ENCODE data around the gene B4GAT1. TPM values are rescaled to one million over a fixed set of nuclear protein-coding genes. Genes with fewer than 3 reads are reported as not detected.

B4GAT1 gene
- total and polyA plus RNA-seq, 9 of the 15 experiments (the other 6 are each of a cell fraction or from before 2014, with no cell fraction given): 0.86 to 9.5 (median 3.8) TPM

GRCh38 chr11:66318600-66318970 lies 28.8 kb downstream of the B4GAT1 start:
- intact Hi-C loops (cut with micrococcal nuclease) (no loop called here), in situ Hi-C loops (cut with MboI) (no loop called here)
- Histone ChIP-seq H4K20me1 (replicated peaks; ENCODE audit: control insufficient read depth, insufficient read depth, low read length) (no peaks in the 10 kb centered on the region), H3K4me1 (replicated peaks in 1 of 2; ENCODE audit: control insufficient read depth in 2 of 2, insufficient read depth in 2 of 2, low read length in 2 of 2) (peaks cover 0 to 52% of the 10 kb centered on the region in 2 experiments; a peak in 3 of 5 replicates), H3K36me3 (ENCODE audit: control insufficient read depth, insufficient read depth, low read length) (no peaks in the 10 kb centered on the region), H3K4me3 (no peak overlapping the region), H2AFZ (ENCODE audit: low read depth, low read length) (no peak overlapping the region), H3K79me2 (ENCODE audit: control insufficient read depth, insufficient read depth, low read length) (no peaks in the 10 kb centered on the region), H3K9me3 (replicated peaks; ENCODE audit: control insufficient read depth, insufficient read depth, low read depth, low read length) (no peaks in the 10 kb centered on the region), H3K27ac (ENCODE audit: extremely low read depth, low read depth, low read length) (no peak overlapping the region), H3K9me1 (ENCODE audit: control insufficient read depth, insufficient read depth, low read length) (no peaks in the 10 kb centered on the region), H3K9ac (ENCODE audit: insufficient read depth in 1 of 2, low read depth in 2 of 2, low read length in 2 of 2) (no peak overlapping the region), H3K27me3 (ENCODE audit: control insufficient read depth in 2 of 2, insufficient read depth in 2 of 2, low read length in 2 of 2) (no peaks in the 10 kb centered on the region), H3K4me2 (ENCODE audit: insufficient read depth, low read length) (no peak overlapping the region)
- DNase-seq (ENCODE audit: extremely low read depth in 1 of 4, low spot score in 3 of 4) (no peak), FAIRE-seq (no peak), ATAC-seq (no peak)
- BruUV-seq (replicated peaks): no TSS peak
- ChIA-PET POLR2A (interaction anchor here (0.6 to 1.0 kb wide), 2 partner anchors 15 to 17 kb away, joined by 3 read pairs; no protein-coding TSS in a partner anchor), CTCF (ENCODE audit: low intra/inter-chr PET ratio) (no interaction called here)
- WGBS (ENCODE audit: insufficient coverage, low coverage, missing lambda C conversion rate): 19% methylated on average over 3 of the region's 3 CpGs
- TF ChIP-seq ZFX (CRISPR knock-in tag; IDR thresholded peaks at IDR 0.05) (no peak), DIDO1 (tag; IDR thresholded peaks at IDR 0.05; ENCODE audit: low read depth) (no peak), NFATC3 (IDR thresholded peaks at IDR 0.05) (no peak), ZNF274 (IDR thresholded peaks at IDR 0.05; ENCODE audit: borderline replicate concordance, low read depth, low read length) (no peak), DNMT1 (IDR thresholded peaks at IDR 0.05) (no peak), TRIM25 (IDR thresholded peaks at IDR 0.05; ENCODE audit: borderline replicate concordance) (no peak)
- TF ChIP-seq, protein P1, sequence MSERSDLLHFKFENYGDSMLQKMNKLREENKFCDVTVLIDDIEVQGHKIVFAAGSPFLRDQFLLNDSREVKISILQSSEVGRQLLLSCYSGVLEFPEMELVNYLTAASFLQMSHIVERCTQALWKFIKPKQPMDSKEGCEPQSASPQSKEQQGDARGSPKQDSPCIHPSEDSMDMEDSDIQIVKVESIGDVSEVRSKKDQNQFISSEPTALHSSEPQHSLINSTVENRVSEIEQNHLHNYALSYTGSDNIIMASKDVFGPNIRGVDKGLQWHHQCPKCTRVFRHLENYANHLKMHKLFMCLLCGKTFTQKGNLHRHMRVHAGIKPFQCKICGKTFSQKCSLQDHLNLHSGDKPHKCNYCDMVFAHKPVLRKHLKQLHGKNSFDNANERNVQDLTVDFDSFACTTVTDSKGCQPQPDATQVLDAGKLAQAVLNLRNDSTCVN (CRISPR knock-in tag; IDR thresholded peaks at IDR 0.05): no peak
- TF ChIP-seq, protein P2, sequence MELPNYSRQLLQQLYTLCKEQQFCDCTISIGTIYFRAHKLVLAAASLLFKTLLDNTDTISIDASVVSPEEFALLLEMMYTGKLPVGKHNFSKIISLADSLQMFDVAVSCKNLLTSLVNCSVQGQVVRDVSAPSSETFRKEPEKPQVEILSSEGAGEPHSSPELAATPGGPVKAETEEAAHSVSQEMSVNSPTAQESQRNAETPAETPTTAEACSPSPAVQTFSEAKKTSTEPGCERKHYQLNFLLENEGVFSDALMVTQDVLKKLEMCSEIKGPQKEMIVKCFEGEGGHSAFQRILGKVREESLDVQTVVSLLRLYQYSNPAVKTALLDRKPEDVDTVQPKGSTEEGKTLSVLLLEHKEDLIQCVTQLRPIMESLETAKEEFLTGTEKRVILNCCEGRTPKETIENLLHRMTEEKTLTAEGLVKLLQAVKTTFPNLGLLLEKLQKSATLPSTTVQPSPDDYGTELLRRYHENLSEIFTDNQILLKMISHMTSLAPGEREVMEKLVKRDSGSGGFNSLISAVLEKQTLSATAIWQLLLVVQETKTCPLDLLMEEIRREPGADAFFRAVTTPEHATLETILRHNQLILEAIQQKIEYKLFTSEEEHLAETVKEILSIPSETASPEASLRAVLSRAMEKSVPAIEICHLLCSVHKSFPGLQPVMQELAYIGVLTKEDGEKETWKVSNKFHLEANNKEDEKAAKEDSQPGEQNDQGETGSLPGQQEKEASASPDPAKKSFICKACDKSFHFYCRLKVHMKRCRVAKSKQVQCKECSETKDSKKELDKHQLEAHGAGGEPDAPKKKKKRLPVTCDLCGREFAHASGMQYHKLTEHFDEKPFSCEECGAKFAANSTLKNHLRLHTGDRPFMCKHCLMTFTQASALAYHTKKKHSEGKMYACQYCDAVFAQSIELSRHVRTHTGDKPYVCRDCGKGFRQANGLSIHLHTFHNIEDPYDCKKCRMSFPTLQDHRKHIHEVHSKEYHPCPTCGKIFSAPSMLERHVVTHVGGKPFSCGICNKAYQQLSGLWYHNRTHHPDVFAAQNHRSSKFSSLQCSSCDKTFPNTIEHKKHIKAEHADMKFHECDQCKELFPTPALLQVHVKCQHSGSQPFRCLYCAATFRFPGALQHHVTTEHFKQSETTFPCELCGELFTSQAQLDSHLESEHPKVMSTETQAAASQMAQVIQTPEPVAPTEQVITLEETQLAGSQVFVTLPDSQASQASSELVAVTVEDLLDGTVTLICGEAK (IDR thresholded peaks at IDR 0.05): no peak
- TF ChIP-seq, protein P2 (CRISPR knock-in tag; IDR thresholded peaks at IDR 0.05): no peak
- TF ChIP-seq, protein P3, sequence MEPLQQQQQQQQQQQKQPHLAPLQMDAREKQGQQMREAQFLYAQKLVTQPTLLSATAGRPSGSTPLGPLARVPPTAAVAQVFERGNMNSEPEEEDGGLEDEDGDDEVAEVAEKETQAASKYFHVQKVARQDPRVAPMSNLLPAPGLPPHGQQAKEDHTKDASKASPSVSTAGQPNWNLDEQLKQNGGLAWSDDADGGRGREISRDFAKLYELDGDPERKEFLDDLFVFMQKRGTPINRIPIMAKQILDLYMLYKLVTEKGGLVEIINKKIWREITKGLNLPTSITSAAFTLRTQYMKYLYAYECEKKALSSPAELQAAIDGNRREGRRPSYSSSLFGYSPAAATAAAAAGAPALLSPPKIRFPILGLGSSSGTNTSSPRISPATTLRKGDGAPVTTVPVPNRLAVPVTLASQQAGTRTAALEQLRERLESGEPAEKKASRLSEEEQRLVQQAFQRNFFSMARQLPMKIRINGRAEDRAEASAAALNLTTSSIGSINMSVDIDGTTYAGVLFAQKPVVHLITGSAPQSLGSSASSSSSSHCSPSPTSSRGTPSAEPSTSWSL (CRISPR knock-in tag; IDR thresholded peaks at IDR 0.05; ENCODE audit: borderline replicate concordance): no peak
